Neuron (in vitro differentiated cells): ENCODE measurements around the gene TTC28.
"Not testable (repeated sequence)": the region's sequence is repeated elsewhere in the genome, so short reads cannot be mapped to it uniquely, and the experiment has no call there.

Experiments
- H2AFZ ChIP-seq: one replicate; pipeline ENCODE4 v1.6.1; 2013; ENCODE audit warnings: low read depth, mild to moderate bottlenecking, inconsistent platforms, low read length, moderate library complexity
- H3K27me3 ChIP-seq: one replicate; pipeline ENCODE4 v1.6.1; 2013; ENCODE audit warnings: low read length; ENCODE audit not compliant: insufficient read depth
- H3K36me3 ChIP-seq: one replicate; pipeline ENCODE4 v1.6.1; 2013; ENCODE audit warnings: low read length; ENCODE audit not compliant: insufficient read depth
- H3K4me1 ChIP-seq: one replicate; pipeline ENCODE4 v1.6.1; 2013; ENCODE audit warnings: low read length; ENCODE audit not compliant: insufficient read depth
- H3K4me3 ChIP-seq: 2 replicates; pipeline ENCODE4 v1.5.1; 2013; ENCODE audit warnings: mild to moderate bottlenecking, low read length, moderate library complexity
- H3K9me3 ChIP-seq: one replicate; pipeline ENCODE4 v1.6.1; 2013; ENCODE audit warnings: low read length

Gene TTC28

DNA sequence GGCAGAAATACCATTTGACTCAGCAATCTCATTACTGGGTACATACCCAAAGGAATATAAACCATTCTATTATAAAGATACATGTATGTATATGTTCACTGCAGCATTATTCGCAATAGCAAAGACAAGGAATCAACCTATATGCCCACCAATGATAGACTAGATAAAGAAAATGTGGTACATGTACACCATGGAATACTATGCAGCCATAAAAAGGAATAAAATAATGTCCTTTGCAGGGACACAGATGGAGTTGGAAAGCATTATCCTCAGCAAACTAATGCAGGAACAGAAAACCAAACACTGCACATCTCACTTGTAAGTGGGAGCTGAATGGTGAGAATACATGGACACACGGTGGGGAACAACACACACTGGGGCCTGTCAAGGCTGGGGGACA is 167.3 kb downstream of the TTC28 start:
- not testable (repeated sequence) for H3K27me3 ChIP-seq, H3K4me1 ChIP-seq, H3K4me3 ChIP-seq, H3K36me3 ChIP-seq, H2AFZ ChIP-seq, H3K9me3 ChIP-seq

DNA sequence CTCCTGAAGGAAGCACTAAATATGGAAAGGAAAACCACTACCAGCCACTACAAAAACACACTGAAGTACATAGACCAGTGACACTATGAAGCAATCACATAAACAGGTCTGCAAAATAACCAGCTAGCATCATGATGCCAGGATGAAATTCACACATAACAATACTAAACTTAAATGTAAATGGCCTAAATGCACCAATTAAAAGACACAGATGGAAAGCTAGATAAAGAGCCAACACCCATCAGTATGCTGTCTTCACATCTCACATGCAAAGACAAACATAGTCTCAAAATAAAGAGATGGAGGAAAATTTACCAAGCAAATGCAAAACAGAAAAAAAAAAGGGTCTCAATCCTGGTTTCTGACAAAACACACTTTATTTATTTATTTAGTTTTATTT is 171.7 kb downstream of the TTC28 start:
- Histone ChIP-seq H3K4me3 (no peak overlapping the region), H3K4me1 (peaks cover 4% of the 10 kb centered on the region), H3K9me3 (peaks cover 8% of the 10 kb centered on the region), H3K27me3 (no peaks in the 10 kb centered on the region), H2AFZ (no peak overlapping the region), H3K36me3 (no peaks in the 10 kb centered on the region)

DNA sequence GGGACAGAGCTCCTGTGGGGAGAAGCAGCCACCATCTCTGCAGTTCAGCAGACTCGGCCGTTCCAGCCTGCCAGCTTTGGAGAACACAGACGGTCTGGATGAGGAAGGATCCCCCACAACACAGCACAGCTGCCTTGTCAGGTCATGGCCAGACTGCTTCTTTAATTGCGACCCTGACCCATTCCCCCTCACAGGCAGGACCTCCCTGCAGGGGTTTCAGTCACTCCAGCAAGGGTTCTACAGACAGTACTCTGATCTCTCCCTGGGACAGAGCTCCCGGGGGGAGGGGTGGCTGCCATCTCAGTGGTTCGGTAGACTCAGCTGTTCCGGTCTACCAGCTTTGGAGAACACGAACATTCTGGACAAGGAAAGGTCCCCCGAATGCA is 173.5 kb downstream of the TTC28 start:
- peaks cover 4% of the 10 kb centered on the region for H3K4me1 ChIP-seq
- peaks cover 5% of the 10 kb centered on the region for H3K9me3 ChIP-seq
- H3K36me3 ChIP-seq, result no peaks in the 10 kb centered on the region
- no peaks in the 10 kb centered on the region for H3K27me3 ChIP-seq
- H2AFZ ChIP-seq, result no peak overlapping the region
- H3K4me3 ChIP-seq, result no peak overlapping the region

DNA sequence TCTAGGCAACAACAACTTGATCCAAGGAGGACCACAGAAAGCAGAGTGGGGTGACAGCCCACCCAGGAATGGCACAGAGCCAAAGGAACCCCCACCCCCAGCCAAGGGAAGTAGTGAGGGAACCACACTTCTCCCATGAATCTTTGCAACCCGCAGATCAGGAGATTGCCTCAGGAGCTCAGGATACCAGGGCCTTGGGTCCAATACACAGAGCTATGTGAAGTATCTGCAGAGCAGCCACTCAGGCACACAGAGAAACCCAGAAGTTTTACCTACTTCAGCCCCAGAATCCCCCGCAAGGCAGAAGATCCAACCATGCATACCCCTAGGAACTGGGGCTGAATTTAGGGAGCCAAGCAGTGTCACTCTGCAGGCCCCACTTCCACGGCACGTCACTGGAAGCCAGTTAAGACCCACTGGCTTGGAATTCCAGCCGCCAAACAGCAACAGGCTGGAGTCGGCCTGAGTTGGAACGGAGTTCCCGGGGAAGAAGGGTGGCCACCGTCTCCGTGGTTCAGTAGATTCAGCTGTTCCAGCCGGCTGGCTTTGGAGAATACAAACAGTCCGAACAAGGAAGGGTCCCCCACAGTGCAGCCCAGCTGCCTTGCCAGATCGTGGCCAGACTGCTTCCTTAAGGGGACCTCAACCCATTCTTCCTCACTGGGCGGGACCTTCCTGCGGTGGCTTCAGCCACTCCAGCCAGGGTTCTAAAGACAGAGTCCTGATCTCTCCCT is 174.1 kb downstream of the TTC28 start:
- Histone ChIP-seq H3K36me3 (no peaks in the 10 kb centered on the region), H2AFZ (no peak overlapping the region), H3K9me3 (peaks cover 5% of the 10 kb centered on the region), H3K27me3 (no peaks in the 10 kb centered on the region), H3K4me3 (no peak overlapping the region), H3K4me1 (peaks cover 4% of the 10 kb centered on the region)

DNA sequence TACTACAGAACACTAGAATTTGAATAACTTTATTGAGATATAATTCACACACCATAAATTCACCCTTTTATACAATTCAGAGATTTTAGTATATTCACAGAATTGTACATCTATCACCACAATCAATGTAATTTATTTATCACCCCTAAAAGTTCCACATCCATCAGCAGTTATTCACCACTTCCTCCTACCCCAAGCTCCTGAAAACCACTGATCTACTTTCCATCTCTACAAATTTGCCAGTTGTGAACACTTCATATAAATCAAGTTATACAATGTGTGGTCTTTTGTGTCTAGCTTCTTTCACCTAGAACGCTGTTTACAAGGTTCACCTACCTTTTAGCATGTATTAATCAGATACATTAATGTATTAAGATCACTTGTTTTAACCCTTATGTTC is 179.6 kb downstream of the TTC28 start:
- Histone ChIP-seq H2AFZ (no peak overlapping the region), H3K36me3 (no peaks in the 10 kb centered on the region), H3K27me3 (no peaks in the 10 kb centered on the region), H3K4me3 (no peak overlapping the region), H3K4me1 (peaks cover 4% of the 10 kb centered on the region), H3K9me3 (no peaks in the 10 kb centered on the region)

DNA sequence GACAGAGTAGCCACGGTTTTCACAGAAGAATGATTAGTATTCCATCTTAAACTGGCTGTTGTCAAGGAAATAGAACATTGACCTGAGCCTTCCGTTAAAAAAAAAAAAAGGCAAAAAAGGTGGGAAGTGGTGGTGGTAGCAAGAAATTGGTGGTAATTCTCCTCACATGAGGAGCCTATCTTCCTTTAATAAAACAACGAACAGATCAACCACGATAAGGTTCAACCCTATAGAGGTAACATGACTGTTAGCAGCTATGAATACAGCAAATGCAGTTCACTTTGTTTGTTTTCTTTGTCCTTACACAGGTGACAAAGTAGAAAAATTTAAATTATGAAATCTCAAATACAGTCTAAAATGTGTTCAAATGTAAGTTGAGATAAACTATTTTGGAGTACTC is 181.6 kb downstream of the TTC28 start:
- Histone ChIP-seq H3K4me3 (no peak overlapping the region), H2AFZ (no peak overlapping the region), H3K36me3 (no peaks in the 10 kb centered on the region), H3K27me3 (no peaks in the 10 kb centered on the region), H3K9me3 (no peaks in the 10 kb centered on the region), H3K4me1 (peaks cover 4% of the 10 kb centered on the region)

DNA sequence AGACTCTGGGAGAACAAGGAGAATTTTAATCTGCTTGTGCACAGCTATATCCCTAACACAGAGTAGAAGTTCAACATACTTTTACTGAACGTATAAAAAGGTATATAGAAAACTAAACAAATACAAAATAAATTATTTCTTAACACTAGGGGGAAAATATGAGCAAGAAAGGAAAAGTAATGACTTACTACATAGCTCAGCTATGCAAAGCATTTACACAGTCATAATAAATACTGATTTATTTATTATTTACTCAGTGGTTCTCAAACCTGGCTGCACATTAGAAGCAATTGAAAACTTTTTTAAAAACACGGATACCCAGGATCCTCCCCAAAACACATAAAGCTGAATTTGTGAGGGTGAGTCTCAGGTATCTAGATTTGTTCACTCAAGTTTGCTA is 182.5 kb downstream of the TTC28 start:
- peaks cover 4% of the 10 kb centered on the region for H3K4me1 ChIP-seq
- H3K27me3 ChIP-seq, result no peaks in the 10 kb centered on the region
- H2AFZ ChIP-seq, result no peak overlapping the region
- H3K36me3 ChIP-seq, result no peaks in the 10 kb centered on the region
- H3K9me3 ChIP-seq, result no peaks in the 10 kb centered on the region
- H3K4me3 ChIP-seq, result no peak overlapping the region

DNA sequence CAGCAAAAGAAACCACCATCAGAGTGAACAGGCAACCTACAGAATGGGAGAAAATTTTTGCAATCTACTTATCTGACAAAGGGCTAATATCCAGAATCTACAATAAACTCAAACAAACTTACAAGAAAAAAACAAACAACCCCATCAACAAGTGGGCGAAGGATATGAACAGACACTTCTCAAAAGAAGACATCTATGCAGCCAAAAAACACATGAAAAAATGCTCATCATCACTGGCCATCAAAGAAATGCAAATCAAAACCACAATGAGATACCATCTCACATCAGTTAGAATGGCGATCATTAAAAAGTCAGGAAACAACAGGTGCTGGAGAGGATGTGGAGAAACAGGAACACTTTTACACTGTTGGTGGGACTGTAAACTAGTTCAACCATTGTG is 188.4 kb downstream of the TTC28 start:
- H3K9me3 ChIP-seq, result not testable (repeated sequence)

DNA sequence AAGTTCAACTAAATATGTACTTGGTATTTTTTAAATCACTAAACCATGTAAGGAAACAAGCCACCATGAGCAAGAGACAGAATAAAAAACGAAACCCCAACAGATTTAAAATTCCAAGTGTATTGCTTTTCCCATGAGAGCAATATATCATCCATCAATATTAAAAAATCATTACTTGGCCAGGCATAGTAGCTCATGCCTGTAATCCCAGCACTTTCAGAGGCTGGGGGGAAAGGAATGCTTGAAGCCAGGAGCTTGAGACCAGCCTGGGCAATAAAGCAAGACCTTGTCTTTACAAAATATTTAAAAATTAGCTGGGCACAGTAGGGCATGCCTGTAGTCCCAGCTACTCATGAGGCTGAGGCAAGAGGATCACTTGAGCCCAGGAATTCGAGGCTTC is 190.8 kb downstream of the TTC28 start:
- Histone ChIP-seq H3K4me3 (no peak overlapping the region), H3K9me3 (no peaks in the 10 kb centered on the region), H2AFZ (no peak overlapping the region), H3K27me3 (no peaks in the 10 kb centered on the region), H3K36me3 (no peaks in the 10 kb centered on the region), H3K4me1 (no peaks in the 10 kb centered on the region)

More for the DNA sequence above, 188.4 kb downstream of the TTC28 start:
- not testable (repeated sequence) for H3K4me1 ChIP-seq, H3K36me3 ChIP-seq, H3K27me3 ChIP-seq, H2AFZ ChIP-seq, H3K4me3 ChIP-seq

DNA sequence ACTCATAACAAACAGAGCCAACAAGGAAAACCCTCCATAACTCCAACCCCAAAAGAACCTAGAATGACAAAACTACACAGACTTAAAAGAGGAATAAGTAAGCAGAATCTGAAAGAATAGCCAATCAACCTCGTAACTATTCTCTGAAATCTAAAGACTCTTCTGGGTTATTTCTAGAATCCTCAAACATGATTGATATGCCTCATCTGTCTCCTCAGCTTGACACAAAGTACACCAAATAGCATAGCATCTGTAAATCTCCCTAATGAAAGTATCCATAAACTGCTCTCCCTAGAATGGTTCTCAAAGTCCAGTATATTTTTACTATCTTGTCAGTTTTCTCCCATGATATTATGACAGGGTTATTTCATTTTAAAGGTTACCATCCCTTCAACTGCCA is 195.0 kb downstream of the TTC28 start:
- no peak overlapping the region for H2AFZ ChIP-seq
- no peaks in the 10 kb centered on the region for H3K27me3 ChIP-seq
- no peak overlapping the region for H3K4me3 ChIP-seq
- H3K9me3 ChIP-seq, result no peaks in the 10 kb centered on the region
- no peaks in the 10 kb centered on the region for H3K36me3 ChIP-seq
- peaks cover 17% of the 10 kb centered on the region for H3K4me1 ChIP-seq

DNA sequence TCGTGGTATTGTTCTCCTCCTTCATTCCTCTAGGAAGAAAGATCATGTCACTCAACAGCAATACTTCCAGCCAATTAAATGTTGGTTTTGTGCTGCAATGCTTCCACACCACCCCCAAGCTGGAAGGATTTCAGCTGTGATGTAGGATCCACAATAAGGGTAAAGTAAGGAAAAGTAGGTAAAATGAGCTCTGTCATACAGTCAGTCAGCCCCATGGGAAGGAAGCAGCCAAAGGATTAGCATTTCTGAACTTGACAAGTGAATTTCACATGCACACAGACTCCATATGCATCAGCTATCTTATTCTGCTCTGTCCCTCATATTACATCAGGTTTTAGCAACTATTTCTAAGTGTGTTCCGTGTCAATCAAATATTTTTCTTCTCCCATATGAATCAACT is 197.9 kb downstream of the TTC28 start:
- Histone ChIP-seq H3K9me3 (no peaks in the 10 kb centered on the region), H3K4me1 (peaks cover 18% of the 10 kb centered on the region), H3K4me3 (no peak overlapping the region), H3K27me3 (no peaks in the 10 kb centered on the region), H3K36me3 (no peaks in the 10 kb centered on the region), H2AFZ (no peak overlapping the region)

DNA sequence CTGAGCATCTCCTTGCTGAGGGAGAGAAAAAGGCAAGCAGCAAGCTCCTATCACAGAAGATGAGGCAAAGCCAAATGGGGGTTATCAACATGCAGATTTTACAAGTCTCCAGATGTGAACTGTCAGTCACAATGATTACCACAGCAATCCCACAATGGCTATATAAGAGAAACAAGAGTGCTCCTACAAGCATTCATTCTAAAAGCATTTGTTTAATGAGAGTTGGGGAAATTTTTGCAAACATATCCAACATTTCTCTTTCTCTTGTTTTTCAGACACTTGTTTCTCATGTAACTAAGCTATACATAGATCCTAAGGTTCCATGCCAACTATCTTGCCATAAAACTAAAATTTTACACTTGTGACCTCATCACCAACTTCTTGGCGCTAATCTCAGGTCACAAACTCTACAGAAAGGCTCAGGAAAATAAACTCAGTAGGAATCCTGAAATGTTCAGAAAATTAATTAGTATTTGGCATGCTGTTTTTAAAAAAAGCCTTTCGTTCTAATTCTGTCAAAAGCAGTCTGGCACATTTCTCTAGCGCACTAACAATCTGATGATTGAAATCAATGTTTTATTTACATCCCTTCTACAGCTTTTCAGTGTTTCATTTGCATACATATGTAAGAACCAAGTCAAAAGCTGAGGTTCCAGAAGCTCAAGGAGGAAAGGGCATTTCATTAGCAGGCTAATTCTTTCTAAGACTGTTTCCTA is 199.5 kb downstream of the TTC28 start:
- H2AFZ ChIP-seq, result no peak overlapping the region
- peaks cover 18% of the 10 kb centered on the region for H3K4me1 ChIP-seq
- H3K36me3 ChIP-seq, result no peaks in the 10 kb centered on the region
- no peaks in the 10 kb centered on the region for H3K27me3 ChIP-seq
- H3K9me3 ChIP-seq, result peaks cover under 1% of the 10 kb centered on the region
- no peak overlapping the region for H3K4me3 ChIP-seq

DNA sequence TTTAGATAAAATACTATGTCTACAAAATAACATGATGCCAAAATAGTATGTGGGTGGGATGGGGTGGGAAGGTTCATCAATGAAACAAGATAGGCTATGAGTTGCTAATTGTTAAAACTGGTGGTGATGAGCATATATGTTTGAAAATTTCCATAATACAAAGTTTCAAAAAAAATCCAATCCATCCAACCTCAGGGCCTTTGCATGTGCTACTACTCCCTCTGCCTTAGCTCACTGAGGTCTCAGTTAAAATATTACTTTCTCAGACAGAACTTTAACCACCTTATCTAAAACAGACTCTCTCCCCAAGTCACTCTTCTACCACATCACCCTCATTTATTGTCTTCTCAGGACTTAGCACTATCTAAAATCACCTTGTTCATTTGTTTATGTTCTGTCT is 201.1 kb downstream of the TTC28 start:
- H3K27me3 ChIP-seq, result no peaks in the 10 kb centered on the region
- no peaks in the 10 kb centered on the region for H3K36me3 ChIP-seq
- no peak overlapping the region for H3K4me3 ChIP-seq
- no peak overlapping the region for H2AFZ ChIP-seq
- H3K9me3 ChIP-seq, result peaks cover 2% of the 10 kb centered on the region
- H3K4me1 ChIP-seq, result peaks cover 18% of the 10 kb centered on the region

DNA sequence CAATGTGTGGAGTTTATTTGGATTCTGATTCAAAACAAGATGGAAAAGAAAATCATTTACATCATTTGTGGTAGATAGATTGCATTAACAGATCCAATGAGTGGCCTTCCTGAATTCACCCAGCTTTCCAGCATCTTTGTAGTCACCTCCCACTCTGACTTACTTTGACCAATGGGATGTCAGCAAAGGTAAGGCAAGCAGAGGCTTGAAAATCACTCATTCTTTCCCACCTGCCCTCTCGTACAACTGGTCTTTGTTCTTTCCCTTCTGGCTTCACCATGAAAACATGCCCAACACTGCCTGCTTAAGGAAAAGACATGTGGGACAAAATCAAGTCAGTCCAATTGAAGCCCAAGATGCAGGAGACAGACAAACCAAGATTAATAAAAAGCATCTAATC is 202.1 kb downstream of the TTC28 start:
- peaks cover 18% of the 10 kb centered on the region for H3K4me1 ChIP-seq
- H3K36me3 ChIP-seq, result no peaks in the 10 kb centered on the region
- H2AFZ ChIP-seq, result no peak overlapping the region
- H3K27me3 ChIP-seq, result no peaks in the 10 kb centered on the region
- H3K9me3 ChIP-seq, result peaks cover 2% of the 10 kb centered on the region
- no peak overlapping the region for H3K4me3 ChIP-seq
